ENCODE results near the gene TBX19. TPM values are rescaled to one million over a fixed set of nuclear protein-coding genes. Genes with fewer than 3 reads are reported as not detected.
A peak's percentile ranks its signal among the peaks of the same experiment; 100 is the strongest.

Gene TBX19
- total and polyA plus RNA-seq, 12 donors, result 0.35 to 2.2 (median 1.1) TPM; not detected in 1

DNA sequence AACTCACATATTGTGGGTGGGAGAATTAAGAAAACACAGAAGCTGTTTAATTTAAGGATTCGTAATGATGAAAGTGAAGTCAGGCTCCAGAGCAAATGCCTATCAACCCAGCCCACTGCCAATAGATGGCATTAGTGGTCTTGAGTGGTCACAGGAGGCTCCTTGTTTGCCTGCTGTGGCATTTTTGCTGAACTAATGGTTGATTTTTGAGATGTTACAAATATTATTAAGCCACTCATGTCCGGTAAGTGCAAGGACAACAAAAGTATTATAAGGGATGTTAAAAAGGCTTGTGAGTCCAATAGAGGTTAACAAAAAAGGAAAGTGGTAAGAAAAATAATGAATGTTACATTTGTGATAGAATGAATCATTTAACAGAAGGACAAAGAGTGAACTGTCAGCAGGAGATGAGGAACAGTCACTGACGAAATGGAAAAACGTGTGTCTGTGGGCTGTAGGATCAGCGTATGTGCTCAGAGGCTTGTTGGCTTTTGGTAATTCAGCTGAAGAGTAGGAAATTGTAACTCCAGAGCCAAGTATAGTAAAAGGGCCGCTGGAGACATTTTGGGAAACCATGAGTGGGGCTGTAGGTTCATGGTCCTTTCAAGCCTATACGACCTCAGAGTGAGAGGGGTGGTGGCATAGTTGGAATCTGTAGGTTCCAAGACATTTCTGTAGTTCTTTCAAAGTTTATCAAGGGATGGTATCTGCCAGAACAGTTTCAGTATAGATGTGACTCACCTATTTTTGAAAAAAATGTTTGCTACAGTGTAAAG is 43.7 kb upstream of the TBX19 start:
- DNase-seq, result peak in 1 of 7 donors; percentile 51
- TF ChIP-seq POLR2A (IDR thresholded peaks at IDR 0.05), result no peak
- TF ChIP-seq, protein P1, sequence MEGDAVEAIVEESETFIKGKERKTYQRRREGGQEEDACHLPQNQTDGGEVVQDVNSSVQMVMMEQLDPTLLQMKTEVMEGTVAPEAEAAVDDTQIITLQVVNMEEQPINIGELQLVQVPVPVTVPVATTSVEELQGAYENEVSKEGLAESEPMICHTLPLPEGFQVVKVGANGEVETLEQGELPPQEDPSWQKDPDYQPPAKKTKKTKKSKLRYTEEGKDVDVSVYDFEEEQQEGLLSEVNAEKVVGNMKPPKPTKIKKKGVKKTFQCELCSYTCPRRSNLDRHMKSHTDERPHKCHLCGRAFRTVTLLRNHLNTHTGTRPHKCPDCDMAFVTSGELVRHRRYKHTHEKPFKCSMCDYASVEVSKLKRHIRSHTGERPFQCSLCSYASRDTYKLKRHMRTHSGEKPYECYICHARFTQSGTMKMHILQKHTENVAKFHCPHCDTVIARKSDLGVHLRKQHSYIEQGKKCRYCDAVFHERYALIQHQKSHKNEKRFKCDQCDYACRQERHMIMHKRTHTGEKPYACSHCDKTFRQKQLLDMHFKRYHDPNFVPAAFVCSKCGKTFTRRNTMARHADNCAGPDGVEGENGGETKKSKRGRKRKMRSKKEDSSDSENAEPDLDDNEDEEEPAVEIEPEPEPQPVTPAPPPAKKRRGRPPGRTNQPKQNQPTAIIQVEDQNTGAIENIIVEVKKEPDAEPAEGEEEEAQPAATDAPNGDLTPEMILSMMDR (IDR thresholded peaks at IDR 0.05), result no peak
- H3K27ac ChIP-seq, result no peak overlapping the region
- no peaks in the 10 kb centered on the region for H3K27me3 ChIP-seq
- H3K9me3 ChIP-seq (replicated peaks in 1 of 3), result no peaks in the 10 kb centered on the region
- intact Hi-C loops (cut with DNase I), result no loop called here
- H3K36me3 ChIP-seq (replicated peaks in 1 of 2), result peaks cover 0 to 46% of the 10 kb centered on the region in 2 donors
- H3K4me3 ChIP-seq, result no peak overlapping the region
- peaks cover 0 to 22% of the 10 kb centered on the region in 2 donors for H3K4me1 ChIP-seq (replicated peaks in 1 of 2)
- WGBS, 4 donors, result 81 to 88% (median 82%) methylated on average over 7 of the region's 7 CpGs

DNA sequence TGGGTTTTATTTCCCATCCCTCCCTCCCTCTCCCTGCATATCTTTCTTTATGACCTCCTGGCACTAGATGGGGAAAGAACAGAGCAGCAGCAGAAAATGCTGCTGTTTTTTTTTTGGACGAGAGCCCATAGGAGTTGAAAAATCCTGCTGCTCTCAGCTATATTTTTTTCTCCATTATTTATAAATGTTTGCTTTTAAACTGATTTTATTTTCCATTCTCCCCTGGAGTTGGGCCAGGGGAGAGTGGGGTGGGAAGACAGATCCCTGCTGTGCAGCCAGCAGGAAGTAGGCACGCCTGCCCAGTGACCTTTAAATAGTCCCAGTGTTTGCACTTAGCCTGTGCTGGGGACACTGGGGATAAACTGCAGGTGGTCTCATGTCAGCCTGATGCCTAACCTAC is 37.5 kb upstream of the TBX19 start:
- intact Hi-C loops (cut with DNase I), result no loop called here

DNA sequence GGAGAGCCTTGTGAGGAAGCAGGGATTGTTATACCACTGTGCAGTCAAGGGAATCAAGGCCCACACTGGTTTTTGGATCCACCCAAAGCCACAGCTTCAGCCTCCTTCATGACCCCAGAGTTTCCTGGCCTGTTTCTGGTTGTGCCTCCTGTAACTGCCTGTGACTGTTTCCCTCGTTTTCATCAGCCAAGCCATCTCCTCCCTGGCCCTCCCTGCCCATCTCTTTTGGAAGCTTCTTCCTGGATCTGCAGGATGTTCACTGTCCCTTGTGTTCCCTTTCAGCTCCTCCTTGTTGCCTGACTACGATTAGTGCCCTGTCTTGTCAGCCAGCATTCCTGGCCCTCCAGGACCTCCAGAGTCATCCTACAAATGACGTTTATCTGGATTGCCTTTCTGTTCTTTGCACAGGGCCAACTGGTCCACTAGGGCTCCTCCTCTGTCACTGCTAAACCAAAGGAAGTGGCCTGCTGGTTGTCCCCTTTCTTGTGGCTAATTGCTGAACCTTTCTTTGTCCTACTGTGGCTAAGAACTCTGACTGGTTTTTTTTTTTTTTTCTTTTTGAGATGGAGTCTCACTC is 37.0 kb upstream of the TBX19 start:
- Histone ChIP-seq H3K36me3 (replicated peaks in 1 of 2) (peaks cover 0 to 8% of the 10 kb centered on the region in 2 donors), H3K9me3 (replicated peaks in 1 of 3) (no peaks in the 10 kb centered on the region)
- WGBS, 4 donors, result 44 to 69% (median 57%) methylated on average over 3 of the region's 3 CpGs

More for the DNA sequence above, 37.5 kb upstream of the TBX19 start:
- Histone ChIP-seq H3K27me3 (no peaks in the 10 kb centered on the region), H3K27ac (peak overlapping the region in 3 of 5 donors; percentile 24 to 82 (median 55)), H3K36me3 (replicated peaks in 1 of 2) (peaks cover 0 to 8% of the 10 kb centered on the region in 2 donors), H3K4me1 (replicated peaks in 1 of 2) (peaks cover 3 to 13% of the 10 kb centered on the region in 2 donors), H3K9me3 (replicated peaks in 1 of 3) (no peaks in the 10 kb centered on the region), H3K4me3 (no peak overlapping the region)
- 47 to 60% (median 57%) methylated on average over 2 of the region's 2 CpGs for WGBS, 4 donors
- TF ChIP-seq, protein P1 (IDR thresholded peaks at IDR 0.05), result no peak
- no peak for TF ChIP-seq POLR2A (IDR thresholded peaks at IDR 0.05)
- peak in 5 of 7 donors; percentile 16 to 66 (median 34) for DNase-seq

DNA sequence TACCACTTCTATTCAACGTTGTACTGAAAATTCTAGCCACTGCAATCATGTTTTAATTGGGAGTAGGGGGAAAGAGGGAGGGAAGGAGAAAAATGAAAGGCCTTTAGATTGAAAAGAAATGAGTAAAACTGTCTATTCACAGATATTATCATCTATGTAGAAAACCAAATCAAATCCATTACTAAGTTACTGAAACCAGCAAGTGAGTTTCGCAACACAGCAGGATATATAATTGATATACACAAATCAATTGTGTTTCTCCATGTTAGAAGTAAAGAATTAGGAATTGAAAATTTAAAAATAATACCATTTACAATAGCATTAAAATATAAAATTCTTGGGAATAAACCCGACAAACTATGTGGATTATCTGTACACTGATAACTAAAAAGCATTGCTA is 35.6 kb upstream of the TBX19 start:
- TF ChIP-seq POLR2A (IDR thresholded peaks at IDR 0.05), result no peak
- TF ChIP-seq, protein P1 (IDR thresholded peaks at IDR 0.05), result no peak
- Histone ChIP-seq H3K4me3 (no peak overlapping the region), H3K27me3 (no peaks in the 10 kb centered on the region), H3K27ac (no peak overlapping the region), H3K4me1 (replicated peaks in 1 of 2) (peaks cover 3 to 17% of the 10 kb centered on the region in 2 donors), H3K36me3 (replicated peaks in 1 of 2) (peaks cover 0 to 12% of the 10 kb centered on the region in 2 donors), H3K9me3 (replicated peaks in 1 of 3) (no peaks in the 10 kb centered on the region)
- no peak for DNase-seq
- 93 to 96% (median 95%) methylated on average over 3 of the region's 3 CpGs for whole genome bisulfite sequencing, 4 donors
- intact Hi-C loops (cut with DNase I), result no loop called here

More for the DNA sequence above, 37.0 kb upstream of the TBX19 start:
- intact Hi-C loops (cut with DNase I), result no loop called here
- TF ChIP-seq, protein P1 (IDR thresholded peaks at IDR 0.05), result no peak
- TF ChIP-seq POLR2A (IDR thresholded peaks at IDR 0.05), result no peak
- H3K27me3 ChIP-seq, result no peaks in the 10 kb centered on the region
- no peak overlapping the region for H3K4me3 ChIP-seq
- peaks cover 3 to 13% of the 10 kb centered on the region in 2 donors for H3K4me1 ChIP-seq (replicated peaks in 1 of 2)
- DNase-seq, result peak in 5 of 7 donors; percentile 11 to 64 (median 27)
- H3K27ac ChIP-seq, result peak overlapping the region in 4 of 5 donors; percentile 24 to 82 (median 46)

Measured in adrenal gland (tissue), 12 donors.